Endothelial cell of umbilical vein (primary cell): ENCODE measurements around the gene HOXA4. TPM values are rescaled to one million over a fixed set of nuclear protein-coding genes. Genes with fewer than 3 reads are reported as not detected.

Source experiments
- Bru-seq: library from RNA; stranded (reverse); fragments of 400-500 nt; gene quantifications from one replicate; lab custom pipeline; 2021; lab: Mats Ljungman, UMichigan
- BruChase-seq, 2 experiments: library from RNA; stranded (reverse); fragments of 400-500 nt; gene quantifications; one replicate each; lab custom pipeline; 2021; lab: Mats Ljungman, UMichigan
- BruUV-seq: library from RNA; stranded (reverse); fragments of 400-500 nt; replicated peaks from 2 replicates; lab custom pipeline; 2021; lab: Mats Ljungman, UMichigan
- CTCF ChIA-PET: fragments of 300-600, 350-600 bp; sonication (Branson Sonifier 250); formaldehyde crosslinking; loops from one replicate; lab custom pipeline; 2021; ENCODE audit warnings: antibody characterized with exemption, inconsistent platforms; lab: Charles Lee
- POLR2A ChIA-PET: fragments of 300-600, 350-600 bp; sonication (Branson Sonifier 250); formaldehyde crosslinking; loops from one replicate; lab custom pipeline; 2021; ENCODE audit warnings: antibody characterized with exemption, inconsistent platforms; lab: Charles Lee
- DNase-seq: peaks from one replicate; pipeline ENCODE4 v3.0.0-alpha.2; 2011; ENCODE audit warnings: low read depth, low spot score
- FAIRE-seq: peaks from 2 replicates; lab custom pipeline; 2011; peaks lifted over from hg19 to GRCh38; lab: Jason Lieb, UNC
- H2AFZ ChIP-seq: 2 replicates; pipeline ENCODE4 v1.6.0; 2012; ENCODE audit warnings: low read depth, low read length, control low read depth, inconsistent platforms
- H3K27ac ChIP-seq: 2 replicates; pipeline ENCODE4 v1.5.1; 2011; ENCODE audit warnings: low read depth, mild to moderate bottlenecking, control low read depth, low read length, moderate library complexity; ENCODE audit not compliant: insufficient read depth
- H3K27me3 ChIP-seq, 2 experiments: 2 replicates each; pipeline versions ENCODE4 v1.6.0 to v1.6.1; 2011; ENCODE audit warnings: low read length in 2 of 2, mixed read lengths in 1 of 2; ENCODE audit not compliant: control insufficient read depth in 2 of 2, insufficient read depth in 2 of 2
- H3K36me3 ChIP-seq, 2 experiments: 2 replicates in 1 of 2; 3 replicates in 1 of 2; pipeline ENCODE4 v1.5.1; 2011; ENCODE audit warnings: low read length in 2 of 2, mild to moderate bottlenecking in 1 of 2, moderate library complexity in 1 of 2; ENCODE audit not compliant: control insufficient read depth in 2 of 2, insufficient read depth in 2 of 2; ENCODE audit errors: extremely low read depth in 1 of 2
- H3K4me1 ChIP-seq: 3 replicates; pipeline ENCODE4 v1.5.1; 2011; ENCODE audit warnings: mild to moderate bottlenecking, low read length; ENCODE audit not compliant: control insufficient read depth, insufficient read depth; ENCODE audit errors: extremely low read depth
- H3K4me2 ChIP-seq: 2 replicates; pipeline ENCODE4 v1.6.1; 2011; ENCODE audit warnings: low read length, control low read depth, mixed read lengths; ENCODE audit not compliant: insufficient read depth
- H3K4me3 ChIP-seq, 3 experiments: fragments of 200-600 bp in 1 of 3; sonication (generic), shearing (Covaris generic) in 1 of 3; replicated peaks in 1 of 3; 2 replicates each; pipeline ENCODE4 v1.5.1; 2011 to 2016; ENCODE audit warnings: control low read depth in 3 of 3, low read length in 3 of 3, mild to moderate bottlenecking in 2 of 3, inconsistent platforms in 1 of 3, low read depth in 1 of 3, moderate library complexity in 1 of 3; ENCODE audit not compliant: insufficient read depth in 1 of 3
- H3K79me2 ChIP-seq: 2 replicates; pipeline ENCODE4 v1.6.0; 2012; ENCODE audit warnings: low read length, inconsistent platforms; ENCODE audit not compliant: control insufficient read depth, insufficient read depth
- H3K9ac ChIP-seq: replicated peaks from 2 replicates; pipeline ENCODE3; 2011; ENCODE audit warnings: low read length, control low read depth; ENCODE audit not compliant: insufficient read depth; ENCODE audit errors: extremely low read depth
- H3K9me1 ChIP-seq: replicated peaks from 3 replicates; pipeline ENCODE4 v1.6.0; 2011; ENCODE audit warnings: mild to moderate bottlenecking, low read length; ENCODE audit not compliant: control insufficient read depth, insufficient read depth; ENCODE audit errors: extremely low read depth
- H3K9me3 ChIP-seq: replicated peaks from 2 replicates; pipeline ENCODE4 v1.5.1; 2012; ENCODE audit warnings: low read length, inconsistent platforms; ENCODE audit not compliant: control insufficient read depth, insufficient read depth
- H4K20me1 ChIP-seq: replicated peaks from 2 replicates; pipeline ENCODE3; 2011; ENCODE audit warnings: mild to moderate bottlenecking, low read length; ENCODE audit not compliant: control insufficient read depth, insufficient read depth; ENCODE audit errors: extremely low read depth
- EZH2 ChIP-seq: IDR thresholded peaks from 2 replicates; pipeline ENCODE4 v1.6.1; 2012; ENCODE audit warnings: borderline replicate concordance, low read depth, mild to moderate bottlenecking, moderate library complexity, low read length, inconsistent platforms; ENCODE audit not compliant: severe bottlenecking
- FOS ChIP-seq: IDR thresholded peaks from 2 replicates; pipeline ENCODE4 v1.6.1; 2011; ENCODE audit warnings: mild to moderate bottlenecking, low read length, moderate library complexity, borderline replicate concordance; ENCODE audit not compliant: insufficient read depth
- GATA2 ChIP-seq: IDR thresholded peaks from 2 replicates; pipeline ENCODE4 v1.7.0; 2011; ENCODE audit warnings: low read depth, mild to moderate bottlenecking, moderate library complexity, mixed read lengths, low read length; ENCODE audit not compliant: insufficient read length, insufficient read depth
- JUN ChIP-seq: IDR thresholded peaks from 2 replicates; pipeline ENCODE4 v1.6.1; 2011; ENCODE audit warnings: borderline replicate concordance, low read depth; ENCODE audit not compliant: insufficient read length, insufficient read depth
- MYC ChIP-seq: IDR thresholded peaks from one replicate; pipeline ENCODE4 v1.6.1; 2011; ENCODE audit warnings: mild to moderate bottlenecking, low read depth, low read length
- POLR2A ChIP-seq: IDR thresholded peaks from 2 replicates; pipeline ENCODE4 v1.6.1; 2012; ENCODE audit warnings: low read depth, mild to moderate bottlenecking, control low read depth, low read length
- POLR2AphosphoS5 ChIP-seq: IDR thresholded peaks from 2 replicates; pipeline ENCODE4 v1.6.1; 2012; ENCODE audit warnings: low read depth, mild to moderate bottlenecking, control low read depth, low read length, moderate library complexity; ENCODE audit not compliant: insufficient read depth
- dilution Hi-C: fragments of 300-500 bp; cut with MboI; formaldehyde crosslinking; loops from one replicate; pipeline ENCODE4 v1.15.0; 2019; ENCODE audit warnings: low sequenced_read_pairs; ENCODE audit not compliant: extremely low pct_ligation_motif_present
- intact Hi-C: fragments of 100-400 bp; cut with micrococcal nuclease; formaldehyde crosslinking; loops from one replicate; pipeline ENCODE4 v1.10.0; 2022
- long read RNA-seq: library from polyadenylated mRNA; stranded (forward); transcript quantifications from one replicate; pipeline ENCODE4 v2.0.0, GENCODE V29; 2021
- polyA minus RNA-seq, 3 experiments: library from RNA; depleted of rRNA, polyadenylated mRNA; stranded (reverse); fragments of >200 nt; gene quantifications; 1 replicate in 1 of 3; 2 replicates in 2 of 3; pipeline ENCODE4 v1.2.3, GENCODE V29; 2011
- polyA plus RNA-seq, 4 experiments: library from polyadenylated mRNA; depleted of rRNA in 3 of 4; stranded (reverse) in 3 of 4; unstranded in 1 of 4; fragments of >200 nt; gene quantifications; 2 replicates each; pipeline versions ENCODE4 v1.2.1 to v1.2.3, GENCODE V29; 2011 to 2012; ENCODE audit warnings: missing spikeins in 1 of 4
- total RNA-seq: library from RNA; stranded (reverse); gene quantifications from 2 replicates; pipeline ENCODE4 v1.2.3, GENCODE V29; 2021
- TF ChIP-seq, protein P1 (sequence below), 2 donors: IDR thresholded peaks; 1 replicate in 1 of 2; 2 replicates in 1 of 2; pipeline ENCODE4 v1.5.1; 2011; ENCODE audit warnings: low read length in 2 of 2, mild to moderate bottlenecking in 2 of 2, moderate library complexity in 2 of 2, control low read depth in 1 of 2, inconsistent platforms in 1 of 2, low read depth in 1 of 2; ENCODE audit not compliant: insufficient read depth in 1 of 2; ENCODE audit errors: extremely low read depth in 1 of 2
- TF ChIP-seq, protein P2 (sequence below): IDR thresholded peaks from 2 replicates; pipeline ENCODE4 v1.6.1; 2011; ENCODE audit not compliant: insufficient read depth, insufficient read length

HOXA4 gene
- total RNA-seq (7.5 and 8.1 TPM in 2 replicates), polyA plus RNA-seq (4.9 and 5.8 TPM in 2 replicates), polyA minus RNA-seq (2.7 TPM in 2 replicates), Bru-seq, nascent RNA (percentile 65 among the genes with signal in this experiment), BruChase-seq, experiment 1, labeled RNA remaining after a 6-hour chase (percentile 85 among the genes with signal in this experiment), BruChase-seq, experiment 2, labeled RNA remaining after a 2-hour chase (percentile 79 among the genes with signal in this experiment)
- 5.1 and 5.7 TPM in 2 replicates for polyA plus RNA-seq (2011; cell fraction: cytosol; rRNA removed)
- polyA plus RNA-seq (2011; cell fraction: nucleus; rRNA removed): 16.7 and 22.7 TPM in 2 replicates
- polyA plus RNA-seq (2012): 10.9 and 15.8 TPM in 2 replicates
- polyA minus RNA-seq (2011; cell fraction: cytosol; rRNA and poly(A)+ RNA removed): not detected
- polyA minus RNA-seq (2011; cell fraction: nucleus; rRNA and poly(A)+ RNA removed): 6.6 and 7.0 TPM in 2 replicates
- long read RNA-seq, transcript HOXA4-204 (2 exons, 1,728 nt): major isoform, 5 of 7 reads
- long read RNA-seq, partial matches to known transcripts: 0 of 7 reads
- long read RNA-seq, other reads (novel, unspliced or antisense): 2 of 7 reads

DNA sequence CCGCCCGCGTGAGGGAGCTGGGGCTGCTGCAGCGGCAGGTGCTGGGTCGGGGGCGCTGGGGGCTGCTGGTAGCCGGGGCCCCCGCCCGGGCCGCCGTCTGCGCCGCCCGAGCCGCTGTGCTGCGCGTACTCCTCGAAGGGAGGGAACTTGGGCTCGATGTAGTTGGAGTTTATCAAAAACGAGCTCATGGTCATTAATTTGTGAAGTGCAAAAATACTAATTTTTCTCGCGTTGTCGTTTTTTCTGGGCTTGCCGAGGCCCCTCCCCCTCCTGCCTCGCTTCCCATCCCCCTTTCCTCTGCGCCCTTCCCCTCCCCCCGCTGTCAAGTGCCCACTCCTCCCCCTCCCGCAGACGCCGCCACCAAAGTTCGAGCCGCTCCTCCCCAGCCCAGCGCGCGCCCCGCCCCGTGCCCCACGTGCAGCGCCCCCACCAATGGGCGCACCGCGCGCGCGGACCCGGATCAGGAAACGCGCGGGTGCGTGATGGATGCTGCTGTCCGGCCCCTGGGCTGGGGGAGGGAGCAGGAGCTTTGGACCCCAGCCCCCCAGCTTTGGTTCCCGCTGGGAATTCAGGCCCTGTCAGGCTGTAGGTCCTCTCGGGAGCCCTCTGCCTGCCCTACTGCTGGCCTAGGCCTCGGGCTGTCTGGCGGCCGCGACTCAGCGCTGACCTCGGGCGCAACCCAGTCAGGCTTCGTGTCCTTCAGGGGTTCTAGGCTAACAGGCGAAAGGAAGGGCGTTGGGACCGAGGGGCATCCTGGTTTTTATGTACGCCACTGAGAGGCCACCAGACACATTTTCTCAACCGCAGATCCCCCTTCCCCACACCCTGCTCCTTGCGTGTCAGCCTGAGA lies at the start of gene HOXA4:
HOXA4 (minus strand) TSS at position 218 of the 850 bp plus-strand sequence; CDS start at position 194, 24 bp downstream.
- intact Hi-C loops: loop anchor here (1.0 kb wide), 2 partner anchors 12 to 34 kb away; no protein-coding TSS in a partner anchor
- Histone ChIP-seq H3K79me2 (peaks cover 73% of the 10 kb centered on the region), H3K4me2 (peak within 1 kb of the TSS; percentile 73), H3K27ac (peak within 1 kb of the TSS; percentile 67), H3K36me3 (peaks cover 0 to 11% of the 10 kb centered on the region in 2 experiments), H3K27me3 (no peaks in the 10 kb centered on the region), H3K9ac (peak within 1 kb of the TSS; percentile 72), H3K4me1 (peaks cover 66% of the 10 kb centered on the region), H3K9me3 (no peaks in the 10 kb centered on the region), H4K20me1 (no peaks in the 10 kb centered on the region), H3K4me3 (peak within 1 kb of the TSS; percentile 36 to 60 (median 58)), H2AFZ (peak within 1 kb of the TSS; percentile 48), H3K9me1 (no peaks in the 10 kb centered on the region)
- CTCF ChIA-PET: interaction anchor here (0.9 to 2.7 kb wide), 17 partner anchors 11 to 761 kb away, joined by 3 to 16 read pairs (median 6); partner anchors contain the start of gene HOXA5
- POLR2A ChIA-PET: interaction anchor here (0.7 to 1.6 kb wide), 4 partner anchors 16 to 442 kb away, joined by 4 to 6 read pairs (median 4); no protein-coding TSS in a partner anchor
- FAIRE-seq: peak; percentile 72
- TF ChIP-seq MYC (no peak), FOS (no peak), POLR2A (peak; percentile 57), POLR2AphosphoS5 (peak; percentile 42), GATA2 (no peak), EZH2 (no peak), JUN (no peak)
- TF ChIP-seq, protein P1, sequence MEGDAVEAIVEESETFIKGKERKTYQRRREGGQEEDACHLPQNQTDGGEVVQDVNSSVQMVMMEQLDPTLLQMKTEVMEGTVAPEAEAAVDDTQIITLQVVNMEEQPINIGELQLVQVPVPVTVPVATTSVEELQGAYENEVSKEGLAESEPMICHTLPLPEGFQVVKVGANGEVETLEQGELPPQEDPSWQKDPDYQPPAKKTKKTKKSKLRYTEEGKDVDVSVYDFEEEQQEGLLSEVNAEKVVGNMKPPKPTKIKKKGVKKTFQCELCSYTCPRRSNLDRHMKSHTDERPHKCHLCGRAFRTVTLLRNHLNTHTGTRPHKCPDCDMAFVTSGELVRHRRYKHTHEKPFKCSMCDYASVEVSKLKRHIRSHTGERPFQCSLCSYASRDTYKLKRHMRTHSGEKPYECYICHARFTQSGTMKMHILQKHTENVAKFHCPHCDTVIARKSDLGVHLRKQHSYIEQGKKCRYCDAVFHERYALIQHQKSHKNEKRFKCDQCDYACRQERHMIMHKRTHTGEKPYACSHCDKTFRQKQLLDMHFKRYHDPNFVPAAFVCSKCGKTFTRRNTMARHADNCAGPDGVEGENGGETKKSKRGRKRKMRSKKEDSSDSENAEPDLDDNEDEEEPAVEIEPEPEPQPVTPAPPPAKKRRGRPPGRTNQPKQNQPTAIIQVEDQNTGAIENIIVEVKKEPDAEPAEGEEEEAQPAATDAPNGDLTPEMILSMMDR (IDR thresholded peaks at IDR 0.05; ENCODE audit: extremely low read depth in 1 of 2, insufficient read depth in 1 of 2, low read depth in 1 of 2, low read length in 2 of 2): no peak
- TF ChIP-seq, protein P2, sequence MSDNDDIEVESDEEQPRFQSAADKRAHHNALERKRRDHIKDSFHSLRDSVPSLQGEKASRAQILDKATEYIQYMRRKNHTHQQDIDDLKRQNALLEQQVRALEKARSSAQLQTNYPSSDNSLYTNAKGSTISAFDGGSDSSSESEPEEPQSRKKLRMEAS: peak; percentile 93
- BruUV-seq: no TSS peak
- dilution Hi-C loops: no loop called here
- peak; percentile 89 for DNase-seq
